OCI-M1 (cell line): Measurements from ENCODE around the gene CDON.

ENCODE experiments used
- DNase-seq: peaks from one replicate; lab custom pipeline; 2025; lab: John Stamatoyannopoulos, UW

The CDON gene

DNA sequence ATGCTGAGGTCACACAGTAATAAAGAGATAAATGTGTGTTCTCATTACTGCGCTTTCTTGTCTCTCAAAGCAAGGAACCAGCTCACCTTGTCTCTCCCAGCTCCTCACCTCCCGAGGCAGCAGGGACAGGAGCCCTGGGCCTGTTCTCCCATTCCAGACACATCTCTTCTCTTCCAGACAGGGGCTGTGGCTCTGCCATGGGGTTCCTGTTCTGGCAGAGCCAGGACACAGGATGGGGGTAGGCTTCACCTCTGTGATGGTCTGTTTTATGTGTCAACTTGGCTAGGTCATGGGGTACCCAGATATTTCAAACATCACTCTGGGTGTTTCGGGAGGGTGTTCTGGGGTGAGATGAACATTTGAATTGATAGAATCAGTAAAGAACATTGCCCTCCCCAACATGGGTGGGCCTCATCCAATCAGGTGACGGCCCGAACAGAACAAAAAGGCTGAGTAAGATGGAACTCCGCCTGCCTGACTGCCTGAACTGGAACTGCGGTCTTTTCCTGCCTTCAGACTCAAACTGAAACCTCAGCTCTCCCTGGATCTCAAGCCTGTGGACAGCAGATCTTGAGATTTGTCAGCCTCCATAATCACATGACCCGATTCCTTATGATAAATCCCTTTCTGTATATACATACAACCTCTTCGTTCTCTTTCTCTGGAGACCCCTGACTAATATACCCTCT, 118.9 kb downstream of the CDON start:
- no peak for DNase-seq

DNA sequence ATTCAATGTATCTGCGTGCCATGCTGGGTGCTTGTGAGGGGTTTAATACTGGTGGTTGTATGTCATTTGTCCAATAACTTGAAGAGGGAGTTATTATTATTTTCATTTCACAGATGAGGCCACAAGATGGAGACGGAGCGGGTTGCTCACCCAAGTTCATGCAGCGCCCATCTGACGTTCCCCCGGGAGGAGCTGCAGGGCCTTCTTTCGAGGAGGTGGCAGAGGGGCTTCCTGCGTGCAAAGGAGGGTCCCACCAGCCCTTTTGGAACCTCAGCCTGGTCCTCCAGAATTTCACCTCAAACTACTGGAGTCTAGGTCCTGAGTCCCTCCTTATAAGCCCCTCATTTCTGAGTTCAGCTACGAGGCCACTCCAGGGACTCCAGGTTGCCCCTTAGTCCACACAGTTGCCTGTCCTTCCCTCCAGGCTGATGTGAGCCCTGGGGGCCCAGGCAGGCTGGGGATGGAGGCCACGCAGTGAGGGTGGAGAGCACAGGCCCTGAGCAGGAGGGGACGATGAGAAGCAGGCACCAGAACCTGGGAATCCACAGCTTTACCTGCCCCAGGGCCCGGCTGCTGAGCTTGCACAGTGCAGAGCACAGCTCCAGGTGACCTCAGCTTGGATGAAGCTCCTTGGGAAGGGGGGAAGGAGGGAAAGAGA, 119.8 kb downstream of the CDON start:
- no peak for DNase-seq

DNA sequence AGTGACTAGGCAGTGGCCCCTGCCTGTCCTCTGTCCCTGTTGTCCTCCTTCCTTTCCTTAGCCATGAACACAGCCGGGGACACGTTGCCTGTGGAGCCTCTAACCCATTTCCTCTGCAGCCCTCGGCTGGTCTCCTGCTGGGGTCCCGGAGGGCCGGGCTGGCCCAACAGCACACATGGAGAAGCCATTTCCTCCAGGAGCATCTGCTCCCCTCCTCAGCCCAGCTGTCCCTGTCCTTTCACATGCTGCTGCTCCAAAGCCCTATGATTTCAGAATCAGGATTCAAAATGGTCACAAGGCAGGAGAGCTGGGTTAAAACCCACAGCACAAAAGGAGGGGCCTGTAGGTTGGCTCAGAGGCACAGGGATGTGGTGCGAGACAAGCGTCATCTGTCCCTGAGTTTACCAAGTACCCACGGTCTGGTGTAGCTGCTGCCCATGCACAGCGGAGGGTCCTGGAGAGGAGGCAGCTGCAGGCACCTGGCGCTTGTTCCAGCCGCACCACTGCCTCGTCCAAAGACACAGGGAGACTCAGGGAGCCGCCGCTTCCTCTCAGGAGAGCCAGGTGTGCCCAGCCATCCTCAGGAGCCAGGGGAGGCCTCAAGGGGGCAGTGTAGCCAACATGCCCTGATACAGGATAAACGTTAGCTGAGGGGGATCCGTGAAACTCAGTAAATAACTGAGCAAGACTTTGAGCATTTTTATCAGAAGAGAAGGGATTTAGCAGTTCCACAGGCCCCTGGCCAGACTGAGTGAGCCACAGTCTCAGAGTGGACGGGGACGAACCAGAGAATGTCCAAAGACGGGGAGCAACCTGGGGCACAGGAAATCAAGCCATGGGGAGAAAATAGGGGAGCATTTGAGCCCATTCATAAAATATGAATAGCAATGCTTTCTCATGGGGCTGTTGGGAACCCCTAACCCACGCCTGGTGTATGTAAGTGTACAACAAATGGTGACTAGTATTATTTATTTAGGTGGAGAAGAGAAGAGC, 120.8 kb downstream of the CDON start:
- peak; percentile 56 for DNase-seq

DNA sequence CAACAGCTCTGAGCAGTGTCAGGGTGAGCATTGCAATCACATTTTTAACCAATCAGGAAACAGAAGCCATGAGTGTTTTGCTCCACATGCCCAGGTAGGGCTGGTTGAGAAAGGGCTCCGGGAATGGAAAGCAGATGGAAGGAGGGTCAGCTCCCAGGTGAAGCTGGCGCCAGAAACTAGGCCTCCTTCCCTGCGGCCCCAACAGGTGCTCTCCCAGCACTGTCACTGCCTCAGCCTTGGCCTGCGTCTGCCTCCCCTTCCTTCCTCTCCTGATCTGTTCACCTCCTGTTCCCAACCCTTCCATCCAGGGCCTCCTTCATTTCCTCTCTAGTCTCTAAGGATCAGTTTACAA, 121.4 kb downstream of the CDON start:
- no peak for DNase-seq

DNA sequence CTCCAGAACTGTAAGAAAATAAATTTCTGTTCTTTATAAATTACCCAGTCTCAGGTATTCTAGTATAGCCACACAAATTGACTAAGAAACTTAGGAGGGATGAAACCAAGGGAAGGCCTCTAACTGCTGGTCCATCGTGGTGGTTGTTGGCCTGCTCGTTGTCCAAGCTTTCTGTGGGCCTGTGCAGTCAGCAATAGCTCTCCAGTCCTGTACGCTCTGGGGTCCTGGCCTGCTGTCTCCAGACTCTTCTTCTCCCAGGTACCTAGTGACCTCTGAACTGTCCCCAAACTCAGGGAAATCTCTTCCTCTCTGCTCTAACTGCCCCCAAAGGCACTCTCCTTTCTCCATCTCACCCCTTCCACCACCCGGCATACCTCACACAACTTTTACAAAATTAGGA, 122.5 kb downstream of the CDON start:
- no peak for DNase-seq

DNA sequence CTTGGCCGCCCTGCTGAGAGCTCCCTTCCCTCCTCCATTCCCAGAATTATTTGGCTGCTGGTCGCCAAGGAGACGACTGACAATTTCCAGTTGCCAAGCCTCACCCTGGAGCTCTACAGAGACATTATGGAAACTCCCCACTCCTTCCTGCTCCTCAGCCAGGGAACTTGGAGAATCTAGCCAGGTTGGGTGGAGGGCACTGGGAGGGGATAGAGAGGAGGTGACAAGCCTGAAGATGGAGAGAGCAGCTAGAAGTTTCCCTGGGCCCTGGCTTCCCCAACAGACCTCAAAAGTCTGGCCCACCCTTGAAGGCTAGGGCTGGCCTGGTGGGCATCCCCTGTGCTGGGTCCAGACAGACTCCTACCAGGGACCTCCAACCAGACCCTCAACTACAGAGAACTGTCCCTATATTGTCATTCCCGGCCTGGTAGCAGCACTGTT, 123.6 kb downstream of the CDON start:
- no peak for DNase-seq

DNA sequence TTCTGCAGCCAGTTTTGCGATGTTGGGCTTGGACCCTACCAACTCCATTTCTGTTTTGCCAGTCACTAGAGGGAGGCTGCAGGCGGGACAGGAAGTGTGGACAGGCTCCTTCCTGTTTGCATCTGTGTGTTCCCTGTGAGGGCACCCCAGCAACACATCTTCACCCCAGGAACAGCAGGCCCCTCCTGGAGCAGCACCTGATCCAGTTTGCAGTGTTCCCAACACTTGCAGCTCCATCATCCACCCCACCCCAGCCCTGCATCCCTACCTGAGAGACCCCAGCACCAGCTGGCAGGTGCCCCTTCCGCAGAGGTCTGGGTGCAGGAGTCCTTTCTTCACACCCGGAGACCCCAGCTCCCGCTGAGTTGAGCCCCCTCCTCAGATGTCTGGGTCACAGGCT, 124.2 kb downstream of the CDON start:
- DNase-seq = no peak

DNA sequence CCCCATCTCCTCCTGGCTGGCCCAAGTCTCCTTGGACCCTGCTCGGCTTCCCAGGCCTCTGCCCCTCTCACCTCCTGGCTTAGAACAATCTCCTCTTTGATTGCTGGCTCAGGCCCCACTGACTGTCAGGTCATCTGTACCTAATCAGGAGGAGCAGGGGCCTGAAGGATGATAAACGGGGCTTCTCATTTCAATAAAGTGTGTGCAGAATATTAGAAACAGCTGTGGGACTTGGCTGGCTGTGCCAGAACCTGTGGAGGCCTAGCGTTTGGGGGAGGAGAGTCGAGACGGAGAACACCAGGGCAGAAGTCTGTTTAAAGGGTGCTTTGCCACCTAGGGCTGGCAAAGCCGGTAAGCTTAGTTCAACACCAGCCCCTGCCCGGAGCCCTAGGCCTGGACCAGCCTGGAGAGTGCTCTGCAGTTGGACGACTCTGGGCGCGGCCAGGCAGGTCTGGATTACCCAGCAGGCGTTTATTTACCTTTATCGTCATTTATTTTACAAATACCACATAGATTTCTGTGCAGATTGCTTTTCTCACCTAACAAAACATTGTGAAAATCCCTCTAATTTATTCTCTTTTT, 127.0 kb downstream of the CDON start:
- DNase-seq = no peak

DNA sequence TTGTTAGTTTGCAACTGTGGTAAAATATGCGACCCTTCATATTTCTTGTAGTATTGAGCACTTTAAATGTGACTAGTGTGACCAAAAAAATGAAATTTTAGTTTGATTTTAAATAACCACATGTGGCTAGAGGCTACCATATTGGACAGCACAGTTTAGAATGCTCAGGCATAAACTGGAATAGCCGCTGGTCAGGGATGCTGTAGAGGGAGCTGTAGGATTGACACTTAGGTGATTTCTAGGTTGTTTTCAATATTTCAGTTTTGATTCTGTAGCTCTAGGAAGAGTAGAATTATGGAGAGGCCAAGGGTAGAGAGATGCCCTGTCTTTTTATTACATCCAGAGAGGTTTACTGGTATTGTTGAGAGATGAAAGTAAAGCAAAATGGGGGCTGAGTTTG, 127.6 kb downstream of the CDON start:
- no peak for DNase-seq

DNA sequence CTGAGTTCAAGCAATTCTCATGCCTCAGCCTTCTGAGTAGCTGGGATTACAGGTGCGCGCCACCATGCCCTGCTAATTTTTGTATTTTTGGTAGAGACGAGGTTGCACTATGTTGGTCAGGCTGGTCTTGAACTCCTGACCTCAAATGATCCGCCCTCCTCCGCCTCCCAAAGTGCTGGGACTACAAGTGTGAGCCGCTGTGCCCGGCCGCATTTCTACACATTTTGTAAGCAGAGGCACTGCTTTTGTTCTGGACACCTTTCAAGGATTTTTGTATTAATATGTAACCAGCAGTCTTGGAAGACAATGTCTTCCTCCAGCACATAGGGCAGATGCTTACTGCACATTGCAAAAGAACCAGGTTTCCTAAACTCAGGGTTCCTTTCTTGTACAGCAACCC, 128.2 kb downstream of the CDON start:
- DNase-seq = no peak

DNA sequence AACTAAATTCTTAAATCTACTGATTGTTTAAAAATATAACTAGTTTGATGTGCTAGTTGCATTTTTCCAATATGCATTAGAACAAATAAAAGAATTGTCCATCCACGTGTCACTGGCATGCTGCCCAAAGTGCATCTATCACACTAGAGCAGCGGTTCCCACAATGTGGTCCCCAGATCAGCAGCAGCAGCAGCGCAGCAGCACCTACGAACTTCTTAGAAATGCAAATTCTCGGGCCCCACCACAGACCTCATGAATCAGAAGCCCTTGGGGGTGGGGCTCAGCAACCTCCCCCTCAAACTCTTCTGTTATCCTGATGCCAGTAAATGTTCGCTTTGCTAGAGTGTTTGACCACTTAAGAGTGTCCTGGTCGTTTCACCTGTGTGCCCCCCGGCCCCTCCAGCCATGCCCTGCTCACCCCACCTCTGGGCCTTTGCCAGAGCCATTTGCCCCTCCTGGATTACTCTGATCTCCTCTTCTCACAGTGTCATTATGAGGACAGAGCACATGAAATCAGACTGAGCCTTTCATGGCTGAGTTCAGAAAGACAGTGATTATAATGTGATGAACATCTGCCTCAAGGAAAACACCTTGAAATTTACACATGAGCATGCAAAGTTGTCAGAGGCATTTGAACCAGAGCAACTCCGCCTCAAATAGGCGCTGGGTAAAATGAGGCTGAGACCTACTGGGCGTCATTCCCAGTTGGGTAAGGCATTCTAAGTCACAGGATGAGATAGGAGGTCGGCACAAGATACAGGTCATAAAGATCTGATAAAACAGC, 129.4 kb downstream of the CDON start:
- DNase-seq = peak; percentile 57

DNA sequence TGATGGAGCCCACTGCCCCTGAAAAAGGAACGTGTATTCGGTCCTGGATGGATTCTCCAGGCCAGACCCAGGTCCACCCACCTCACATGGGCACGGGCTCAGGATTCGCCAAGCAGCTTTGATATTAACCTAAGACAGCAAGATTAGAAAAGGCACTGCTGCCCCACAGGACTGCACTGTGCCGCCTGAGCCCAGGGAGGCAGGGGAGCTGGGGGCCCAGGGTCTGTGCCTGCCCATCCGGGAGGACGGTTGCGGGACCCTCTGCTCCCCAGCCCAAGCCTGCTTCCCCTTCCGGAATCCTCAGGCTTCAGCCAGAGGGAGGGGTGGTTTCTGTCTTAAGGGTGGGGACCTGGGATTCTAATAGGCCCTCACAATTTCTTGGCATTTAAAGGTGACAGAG, 130.4 kb downstream of the CDON start:
- no peak for DNase-seq

DNA sequence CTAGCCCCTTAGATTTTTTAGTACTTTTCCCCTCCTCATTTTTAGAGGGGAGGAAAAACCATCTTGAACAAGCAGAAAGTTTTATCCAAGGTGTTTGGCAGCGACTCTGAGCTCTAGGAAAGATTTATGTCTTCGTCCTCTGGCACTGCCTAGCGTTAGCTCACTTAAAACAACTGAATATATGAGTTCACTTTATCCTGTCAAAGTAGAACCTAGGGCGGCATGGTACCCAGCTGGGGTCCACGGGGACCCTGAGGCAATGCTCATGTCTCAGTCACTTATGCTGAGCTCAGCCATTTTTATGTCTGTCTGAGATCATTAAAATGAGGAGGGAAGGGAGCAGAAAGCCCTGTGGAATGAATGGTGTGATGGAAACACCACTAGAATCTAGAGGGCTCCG, 131.0 kb downstream of the CDON start:
- no peak for DNase-seq

DNA sequence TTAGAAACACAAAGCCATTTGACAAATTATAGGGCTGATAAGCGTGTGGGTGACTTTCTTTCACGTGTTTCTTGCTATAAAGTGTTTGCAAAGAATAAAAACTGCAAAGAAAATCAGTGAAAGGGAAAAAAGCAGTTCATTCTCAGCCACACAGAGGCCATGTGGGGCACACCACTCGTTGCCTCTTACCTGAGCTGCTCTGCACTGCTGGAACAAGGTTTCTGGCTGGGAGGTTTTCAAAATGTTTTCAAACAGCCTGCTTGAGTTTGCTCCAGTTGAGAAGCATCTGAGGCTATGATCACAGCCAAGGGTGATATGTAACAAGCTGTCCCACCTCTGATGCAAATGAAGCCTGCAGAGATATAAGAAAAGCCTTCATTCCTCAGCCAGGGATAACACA, 131.6 kb downstream of the CDON start:
- DNase-seq = no peak

DNA sequence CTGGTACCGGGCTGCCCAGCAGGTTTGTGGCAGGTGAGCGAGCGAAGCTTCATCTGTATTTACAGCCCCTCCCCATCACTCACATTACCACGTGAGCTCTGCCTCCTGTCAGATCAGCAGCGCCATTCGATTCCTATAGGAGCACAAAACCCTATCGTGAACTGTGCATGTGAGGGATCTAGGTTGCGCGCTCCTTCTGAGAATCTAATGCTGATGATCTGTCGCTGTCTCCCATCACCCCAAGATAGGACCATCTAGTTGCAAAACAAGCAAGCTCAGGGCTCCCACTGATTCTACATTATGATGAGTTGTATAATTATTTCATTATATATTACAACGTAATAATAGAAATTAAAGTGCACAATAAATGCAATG, 132.6 kb downstream of the CDON start:
- no peak for DNase-seq

DNA sequence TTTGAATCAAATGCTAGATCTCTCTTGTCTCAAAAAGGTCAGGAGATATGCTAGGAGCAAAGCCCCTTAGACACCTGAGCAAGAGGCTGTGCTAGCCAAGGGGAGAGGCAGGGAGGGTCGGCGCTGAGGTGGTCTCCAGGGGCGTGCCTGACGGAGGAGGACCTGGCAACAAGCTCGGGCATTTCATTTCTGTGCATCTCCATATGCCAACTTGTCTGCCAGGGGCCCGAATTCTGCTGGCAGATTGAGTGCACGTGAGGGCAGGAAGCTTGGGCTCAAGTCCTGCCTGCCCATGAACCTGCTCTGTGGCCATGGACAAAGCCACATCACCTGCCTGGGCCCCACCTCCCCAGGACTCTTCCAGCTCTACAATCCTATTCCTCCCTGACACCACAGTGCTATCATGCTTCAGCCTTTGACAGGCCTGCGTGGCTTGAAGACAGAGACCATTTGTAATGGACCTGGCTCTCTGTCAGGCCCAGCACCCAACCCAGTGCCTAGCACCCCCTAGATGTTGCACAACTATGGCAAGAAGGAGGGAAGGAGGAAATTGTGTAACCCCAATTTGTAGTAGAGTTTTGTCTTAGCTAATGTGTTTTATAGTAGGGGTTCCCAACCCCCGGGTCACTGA, 133.1 kb downstream of the CDON start:
- DNase-seq = no peak

DNA sequence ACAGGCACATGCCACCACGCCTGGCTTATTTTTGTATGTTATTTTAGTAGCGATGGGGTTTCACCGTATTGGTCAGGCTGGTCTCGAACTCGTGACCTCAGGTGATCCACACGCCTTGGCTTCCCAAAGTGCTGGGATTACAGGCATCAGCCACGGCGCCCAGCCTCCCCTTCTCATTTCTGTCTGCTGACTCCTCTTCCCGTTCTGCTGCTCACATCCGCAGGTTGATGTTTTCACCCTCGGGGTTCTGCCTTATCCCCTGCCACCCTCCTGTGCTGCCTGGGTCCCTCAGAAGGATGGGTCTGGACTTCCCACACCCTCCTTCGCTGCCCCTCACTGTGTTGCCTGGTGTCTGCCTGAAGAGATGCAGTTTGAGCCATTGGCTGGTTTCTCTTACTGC, 136.0 kb downstream of the CDON start:
- no peak for DNase-seq

DNA sequence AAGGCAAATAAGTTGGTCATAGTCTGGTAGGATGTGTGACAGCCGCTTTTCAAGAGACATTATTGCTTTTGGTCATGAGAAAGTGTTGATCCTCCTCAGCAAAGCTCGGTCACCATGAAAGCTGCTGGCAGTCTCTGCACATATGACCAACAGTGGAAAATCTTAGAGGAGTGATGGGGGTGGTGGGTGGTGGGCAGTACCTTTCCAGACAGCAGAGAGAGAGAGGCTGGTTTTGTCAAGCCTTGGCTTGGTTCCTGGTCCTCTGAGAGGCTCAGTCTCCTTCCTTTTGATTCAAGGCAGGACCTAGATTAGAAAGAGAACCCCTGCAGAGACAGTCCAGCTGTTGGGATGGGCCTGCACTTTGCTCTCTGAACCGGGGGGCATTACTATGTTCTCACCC, 136.9 kb downstream of the CDON start:
- DNase-seq = no peak

DNA sequence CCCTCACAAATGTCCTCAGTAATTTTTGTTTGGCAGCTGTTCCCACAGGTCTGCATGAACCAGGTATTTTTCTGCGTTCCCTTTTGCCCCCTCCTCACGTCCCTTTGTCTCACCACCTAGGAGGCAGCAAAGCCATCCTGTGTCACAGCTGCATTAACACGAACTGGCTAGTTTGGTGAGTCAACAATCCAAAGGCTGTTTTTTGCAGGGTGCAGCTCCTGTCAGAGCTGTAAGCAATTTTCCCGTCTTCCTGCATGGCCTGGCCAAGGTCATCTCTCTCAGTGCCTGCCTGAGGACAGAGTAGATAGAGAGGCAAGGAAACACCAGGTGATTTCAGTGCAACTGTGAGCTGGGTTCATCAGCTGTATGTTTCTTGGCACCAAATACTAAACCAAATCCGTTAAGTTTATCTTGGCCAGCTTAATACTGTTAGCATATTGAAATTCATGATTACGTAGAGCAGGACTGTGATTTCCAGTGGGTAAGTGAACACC, 137.4 kb downstream of the CDON start:
- no peak for DNase-seq

DNA sequence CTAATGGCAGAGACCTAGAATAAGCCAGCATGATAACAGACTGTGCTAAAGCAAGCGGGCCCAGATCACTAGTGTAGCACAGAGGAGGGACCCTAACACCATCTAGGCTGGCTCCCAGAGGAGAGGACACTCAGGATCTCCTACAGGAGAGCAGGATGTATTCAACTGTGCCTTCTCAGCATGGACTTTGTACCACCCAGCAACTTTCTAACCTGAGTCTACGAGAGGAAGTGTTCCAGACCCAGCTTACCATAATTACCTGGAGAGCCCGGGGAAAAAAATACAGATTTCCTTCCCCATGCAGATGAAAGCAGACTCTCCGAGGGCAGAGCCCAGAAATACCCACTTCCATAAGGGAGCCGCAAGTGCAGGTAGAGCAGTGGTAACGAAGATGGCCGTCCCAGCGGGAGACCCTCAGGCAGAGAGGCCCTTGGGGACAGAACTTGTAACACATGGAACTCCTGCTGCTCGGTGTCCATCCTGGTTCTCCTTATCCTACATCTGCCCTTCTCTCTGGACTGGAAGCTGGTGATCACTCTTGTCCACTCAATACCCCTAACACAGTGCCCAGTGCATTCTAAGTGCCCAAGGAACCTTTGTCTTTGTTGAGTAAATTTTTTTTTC, 138.2 kb downstream of the CDON start:
- DNase-seq = no peak

DNA sequence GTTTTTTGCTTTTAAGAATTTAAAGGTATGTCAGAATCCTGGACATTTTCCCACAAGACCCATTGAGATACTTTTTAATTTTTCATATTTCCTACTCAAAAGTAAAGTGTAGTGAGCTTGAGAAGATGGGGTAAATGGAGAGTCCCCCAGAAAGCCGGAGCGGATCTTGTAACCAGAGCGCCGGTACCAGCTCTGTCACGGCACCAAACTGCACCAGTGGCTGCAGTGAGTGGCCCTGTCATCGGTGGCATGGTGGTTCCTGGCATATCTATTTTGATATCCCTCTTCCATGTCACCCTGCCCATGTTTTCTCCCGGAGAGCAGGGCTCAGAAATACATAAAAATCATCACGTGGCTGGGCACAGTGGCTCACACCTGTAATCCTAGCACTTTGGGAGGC, 139.0 kb downstream of the CDON start:
- DNase-seq = no peak
